Neuron (in vitro differentiated cells): Measurements from ENCODE around the gene CUTA.
"Not testable (repeated sequence)": the region's sequence is repeated elsewhere in the genome, so short reads cannot be mapped to it uniquely, and the experiment has no call there.

Source experiments
- H2AFZ ChIP-seq: one replicate; pipeline ENCODE4 v1.6.1; 2013; ENCODE audit warnings: low read depth, mild to moderate bottlenecking, inconsistent platforms, low read length, moderate library complexity
- H3K27me3 ChIP-seq: one replicate; pipeline ENCODE4 v1.6.1; 2013; ENCODE audit warnings: low read length; ENCODE audit not compliant: insufficient read depth
- H3K36me3 ChIP-seq: one replicate; pipeline ENCODE4 v1.6.1; 2013; ENCODE audit warnings: low read length; ENCODE audit not compliant: insufficient read depth
- H3K4me1 ChIP-seq: one replicate; pipeline ENCODE4 v1.6.1; 2013; ENCODE audit warnings: low read length; ENCODE audit not compliant: insufficient read depth
- H3K4me3 ChIP-seq: 2 replicates; pipeline ENCODE4 v1.5.1; 2013; ENCODE audit warnings: mild to moderate bottlenecking, low read length, moderate library complexity
- H3K9me3 ChIP-seq: one replicate; pipeline ENCODE4 v1.6.1; 2013; ENCODE audit warnings: low read length

CUTA gene

GRCh38 chr6:33373960-33374910, 43.7 kb downstream of the CUTA start:
- Histone ChIP-seq H3K4me3 (no peak overlapping the region), H3K36me3 (no peaks in the 10 kb centered on the region), H2AFZ (no peak overlapping the region)

GRCh38 chr6:33372526-33373123, 45.3 kb downstream of the CUTA start:
- no peaks in the 10 kb centered on the region for H3K4me1 ChIP-seq
- H3K4me3 ChIP-seq, result no peak overlapping the region
- no peaks in the 10 kb centered on the region for H3K36me3 ChIP-seq
- peaks cover 4% of the 10 kb centered on the region for H3K27me3 ChIP-seq
- H2AFZ ChIP-seq, result no peak overlapping the region
- H3K9me3 ChIP-seq, result no peaks in the 10 kb centered on the region

More at GRCh38 chr6:33373960-33374910, 43.7 kb downstream of the CUTA start:
- H3K4me1 ChIP-seq, result no peaks in the 10 kb centered on the region
- peaks cover 4% of the 10 kb centered on the region for H3K27me3 ChIP-seq
- no peaks in the 10 kb centered on the region for H3K9me3 ChIP-seq

- H3K36me3 ChIP-seq, H3K9me3 ChIP-seq, H2AFZ ChIP-seq, H3K4me1 ChIP-seq, H3K27me3 ChIP-seq, H3K4me3 ChIP-seq: not testable (repeated sequence)
Measured at GRCh38 chr6:33371901-33372300, 46.0 kb downstream of the CUTA start.

- H2AFZ ChIP-seq, H3K9me3 ChIP-seq, H3K27me3 ChIP-seq, H3K4me3 ChIP-seq, H3K36me3 ChIP-seq, H3K4me1 ChIP-seq: not testable (repeated sequence)
Measured at GRCh38 chr6:33367715-33368025, 50.2 kb downstream of the CUTA start.

- H2AFZ ChIP-seq, result no peak overlapping the region
- peaks cover 5% of the 10 kb centered on the region for H3K4me1 ChIP-seq
- no peaks in the 10 kb centered on the region for H3K36me3 ChIP-seq
- H3K9me3 ChIP-seq, result no peaks in the 10 kb centered on the region
- no peaks in the 10 kb centered on the region for H3K27me3 ChIP-seq
- no peak overlapping the region for H3K4me3 ChIP-seq
Measured at GRCh38 chr6:33367009-33367714, 50.7 kb downstream of the CUTA start.
